Osteocyte (in vitro differentiated cells): Measurements from ENCODE around the gene CELF4. TPM values are rescaled to one million over a fixed set of nuclear protein-coding genes. Genes with fewer than 3 reads are reported as not detected.

Experiments
- DNase-seq: peaks from one replicate; pipeline ENCODE4 v3.0.0; 2021; ENCODE audit warnings: mixed read lengths; ENCODE audit not compliant: unreplicated experiment; ENCODE audit errors: extremely low spot score
- H3K27ac Mint-ChIP-seq: one replicate; pipeline ENCODE4 v1.8.0; 2021; ENCODE audit warnings: mild to moderate bottlenecking, mixed read lengths; ENCODE audit not compliant: unreplicated experiment
- H3K27me3 Mint-ChIP-seq: one replicate; pipeline ENCODE4 v1.8.0; 2021; ENCODE audit warnings: mixed read lengths; ENCODE audit not compliant: unreplicated experiment
- H3K36me3 Mint-ChIP-seq: one replicate; pipeline ENCODE4 v1.8.0; 2021; ENCODE audit warnings: mixed read lengths; ENCODE audit not compliant: unreplicated experiment
- H3K4me1 Mint-ChIP-seq: one replicate; pipeline ENCODE4 v1.8.0; 2021; ENCODE audit warnings: mixed read lengths; ENCODE audit not compliant: unreplicated experiment
- H3K4me3 Mint-ChIP-seq: one replicate; pipeline ENCODE4 v1.8.0; 2021; ENCODE audit warnings: mild to moderate bottlenecking, moderate library complexity, mixed read lengths; ENCODE audit not compliant: unreplicated experiment
- H3K9me3 Mint-ChIP-seq: one replicate; pipeline ENCODE4 v1.8.0; 2021; ENCODE audit warnings: mixed read lengths; ENCODE audit not compliant: unreplicated experiment
- CTCF ChIP-seq: fragments of 200-600 bp; sonication (generic); IDR thresholded peaks from 2 replicates; pipeline ENCODE4 v1.5.0; 2021; ENCODE audit warnings: antibody characterized with exemption, mild to moderate bottlenecking, moderate library complexity
- long read RNA-seq: library from polyadenylated mRNA; unstranded; transcript quantifications from one replicate; pipeline ENCODE4 v2.0.0, GENCODE V29; 2021
- total RNA-seq: library from RNA; stranded (reverse); gene quantifications from 2 replicates; pipeline ENCODE4 v1.2.1, GENCODE V29; 2021

Gene CELF4
- total RNA-seq: not detected in 2 replicates
- long read RNA-seq: 0 reads

- Mint-ChIP-seq H3K9me3 (no peaks in the 10 kb centered on the region), H3K27ac (no peak within 1 kb of the TSS), H3K4me1 (peaks cover 14% of the 10 kb centered on the region), H3K27me3 (peaks cover 63% of the 10 kb centered on the region), H3K4me3 (peak within 1 kb of the TSS; percentile 78), H3K36me3 (no peaks in the 10 kb centered on the region)
- no peak for TF ChIP-seq CTCF
- DNase-seq: no peak
Observed at GRCh38 chr18:37565101-37565976, at the start of gene CELF4. CELF4 (minus strand) TSS chr18:37565798.

- H3K36me3 Mint-ChIP-seq: no peaks in the 10 kb centered on the region
- no peak overlapping the region for H3K4me3 Mint-ChIP-seq
- H3K27me3 Mint-ChIP-seq: no peaks in the 10 kb centered on the region
- TF ChIP-seq CTCF: no peak
- H3K27ac Mint-ChIP-seq: no peak overlapping the region
- H3K9me3 Mint-ChIP-seq: peaks cover 22% of the 10 kb centered on the region
- H3K4me1 Mint-ChIP-seq: no peaks in the 10 kb centered on the region
- no peak for DNase-seq
Observed at GRCh38 chr18:37613253-37613565, 47.6 kb upstream of the CELF4 start.

GRCh38 chr18:37612524-37613252 is 47.1 kb upstream of the CELF4 start:
- no peaks in the 10 kb centered on the region for H3K36me3 Mint-ChIP-seq
- H3K27ac Mint-ChIP-seq: no peak overlapping the region
- H3K4me3 Mint-ChIP-seq: no peak overlapping the region
- no peaks in the 10 kb centered on the region for H3K4me1 Mint-ChIP-seq
- DNase-seq: no peak
- H3K27me3 Mint-ChIP-seq: no peaks in the 10 kb centered on the region
- no peak for TF ChIP-seq CTCF
- H3K9me3 Mint-ChIP-seq: peaks cover 21% of the 10 kb centered on the region

GRCh38 chr18:37611614-37612279 is 46.1 kb upstream of the CELF4 start:
- Mint-ChIP-seq H3K36me3 (no peaks in the 10 kb centered on the region), H3K27ac (no peak overlapping the region), H3K27me3 (no peaks in the 10 kb centered on the region), H3K4me1 (no peaks in the 10 kb centered on the region), H3K9me3 (peaks cover 12% of the 10 kb centered on the region), H3K4me3 (no peak overlapping the region)
- TF ChIP-seq CTCF: no peak
- no peak for DNase-seq

- H3K9me3 Mint-ChIP-seq: peaks cover 8% of the 10 kb centered on the region
- H3K4me1 Mint-ChIP-seq: no peaks in the 10 kb centered on the region
- no peak for TF ChIP-seq CTCF
- no peak for DNase-seq
- no peaks in the 10 kb centered on the region for H3K27me3 Mint-ChIP-seq
- no peak overlapping the region for H3K27ac Mint-ChIP-seq
- no peaks in the 10 kb centered on the region for H3K36me3 Mint-ChIP-seq
- no peak overlapping the region for H3K4me3 Mint-ChIP-seq
Observed at GRCh38 chr18:37608876-37609275, 43.3 kb upstream of the CELF4 start.
